GM23248 (cell line): ENCODE measurements around the gene CLIC4. TPM values are rescaled to one million over a fixed set of nuclear protein-coding genes. Genes with fewer than 3 reads are reported as not detected.
"Not testable (repeated sequence)": the region's sequence is repeated elsewhere in the genome, so short reads cannot be mapped to it uniquely, and the experiment has no call there.

Source experiments
- DNase-seq: peaks from one replicate; pipeline ENCODE4 v3.0.0-alpha.2; 2015
- H2AFZ ChIP-seq: fragments of 200-600 bp; sonication (generic); 2 replicates; pipeline ENCODE4 v1.6.1; 2016; ENCODE audit warnings: antibody characterized with exemption
- H3F3A ChIP-seq: fragments of 200-600 bp; sonication (generic); 2 replicates; pipeline ENCODE4 v1.6.1; 2016; ENCODE audit warnings: mild to moderate bottlenecking, antibody characterized with exemption, mixed run types; ENCODE audit not compliant: insufficient read depth
- H3K27ac ChIP-seq: fragments of 200-600 bp; sonication (generic); 2 replicates; pipeline ENCODE4 v1.5.1; 2016; ENCODE audit warnings: mild to moderate bottlenecking
- H3K27me3 ChIP-seq: fragments of 200-600 bp; sonication (generic); replicated peaks from 2 replicates; pipeline ENCODE4 v1.6.1; 2016; ENCODE audit warnings: mild to moderate bottlenecking; ENCODE audit not compliant: insufficient read depth
- H3K36me3 ChIP-seq: fragments of 200-600 bp; sonication (generic); 2 replicates; pipeline ENCODE4 v1.6.1; 2016; ENCODE audit warnings: low read depth, mild to moderate bottlenecking
- H3K4me1 ChIP-seq: fragments of 200-600 bp; sonication (generic); 2 replicates; pipeline ENCODE4 v1.6.1; 2016; ENCODE audit warnings: mild to moderate bottlenecking; ENCODE audit not compliant: insufficient read depth
- H3K4me2 ChIP-seq: fragments of 200-600 bp; sonication (generic); one replicate; pipeline ENCODE4 v1.6.1; 2016; ENCODE audit warnings: mild to moderate bottlenecking; ENCODE audit not compliant: unreplicated experiment
- H3K4me3 ChIP-seq: fragments of 200-600 bp; sonication (generic); 2 replicates; pipeline ENCODE4 v1.5.1; 2016; ENCODE audit warnings: mild to moderate bottlenecking
- H3K79me2 ChIP-seq: fragments of 200-600 bp; sonication (generic); 2 replicates; pipeline ENCODE4 v1.6.1; 2016; ENCODE audit warnings: mild to moderate bottlenecking; ENCODE audit not compliant: insufficient read depth
- H3K9ac ChIP-seq: fragments of 200-600 bp; sonication (generic); 2 replicates; pipeline ENCODE4 v1.6.1; 2016; ENCODE audit warnings: mild to moderate bottlenecking
- H3K9me2 ChIP-seq: fragments of 200-600 bp; sonication (generic); 2 replicates; pipeline ENCODE4 v1.6.1; 2016; ENCODE audit warnings: mixed run types, mild to moderate bottlenecking, moderate library complexity; ENCODE audit not compliant: insufficient read depth
- H3K9me3 ChIP-seq: fragments of 200-600 bp; sonication (generic); one replicate; pipeline ENCODE4 v1.6.1; 2017; ENCODE audit warnings: low read depth
- H4K20me1 ChIP-seq: fragments of 200-600 bp; sonication (generic); 2 replicates; pipeline ENCODE4 v1.6.0; 2016; ENCODE audit not compliant: insufficient read depth
- EZH2 ChIP-seq: fragments of 200-600 bp; sonication (generic); IDR thresholded peaks from 2 replicates; pipeline ENCODE4 v1.6.1; 2018; ENCODE audit warnings: antibody characterized with exemption, mild to moderate bottlenecking; ENCODE audit not compliant: insufficient read depth, poor library complexity, severe bottlenecking
- EZH2phosphoT487 ChIP-seq: fragments of 200-600 bp; sonication (generic); IDR thresholded peaks from 2 replicates; pipeline ENCODE4 v1.6.1; 2018; ENCODE audit warnings: antibody characterized with exemption, moderate library complexity, mild to moderate bottlenecking, low read depth; ENCODE audit not compliant: insufficient read depth
- WGBS, 2 experiments: methylation state at CpG; one replicate each; pipeline ENCODE4 v1.1.6; 2015 to 2017; ENCODE audit warnings: low lambda C conversion rate in 2 of 2, low coverage in 1 of 2; ENCODE audit errors: missing lambda C conversion rate in 2 of 2; 5-methylcytosine and 5-hydroxymethylcytosine counted together
- in situ Hi-C: fragments of 300-500 bp; cut with MboI; formaldehyde crosslinking; loops from 2 replicates; pipeline ENCODE4 v1.15.0; 2020
- polyA plus RNA-seq: library from polyadenylated mRNA; unstranded; fragments of >200 nt; fragmentation: Nextera tagmentation; extraction: Ambion mirVana; gene quantifications from 2 replicates; pipeline ENCODE4 v1.2.1, GENCODE V29; 2016
- total RNA-seq: library from RNA; depleted of rRNA; stranded (reverse); fragments of >200 nt; shearing (Covaris generic); gene quantifications from 2 replicates; pipeline ENCODE4 v1.2.3, GENCODE V29; 2014

CLIC4 gene
- total and polyA plus RNA-seq, 2 experiments from 2014 or later: 1,380 to 1,665 TPM

DNA sequence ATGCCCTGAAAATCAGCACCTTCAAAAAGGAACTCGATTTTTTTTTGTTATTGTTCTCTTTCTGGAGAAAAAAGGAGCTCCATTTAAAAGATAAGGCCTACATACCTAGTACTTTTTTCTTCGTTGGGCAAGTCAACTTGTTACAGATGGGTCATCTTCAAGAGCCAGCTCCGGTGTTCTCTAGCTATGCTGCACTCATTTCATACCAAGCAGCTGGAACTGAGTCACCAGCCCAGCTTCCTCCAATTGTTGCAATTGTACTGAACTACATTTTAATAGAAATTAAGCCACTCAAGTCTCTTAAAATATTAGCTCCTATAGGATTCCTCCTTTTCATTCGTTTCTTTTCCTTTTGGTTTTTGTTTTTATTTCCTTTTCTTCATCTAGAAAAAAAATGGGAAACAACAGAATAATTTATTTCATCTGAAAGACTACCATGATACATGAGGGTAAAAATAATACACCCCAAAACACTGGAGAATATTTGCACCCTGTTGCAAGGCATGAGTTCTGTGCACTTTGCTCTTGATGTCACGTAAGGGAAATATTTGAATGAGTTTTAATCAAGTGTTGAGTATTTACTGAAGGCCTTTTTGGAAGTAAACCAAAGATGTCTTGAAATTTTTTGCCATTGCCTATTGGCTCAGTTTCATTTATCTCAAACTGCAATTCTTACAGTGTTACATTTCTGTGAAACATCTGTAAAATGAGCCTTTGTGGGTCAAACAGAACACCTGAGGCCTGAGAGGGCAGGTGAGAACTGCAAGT lies 60.5 kb downstream of the CLIC4 start:
- H2AFZ ChIP-seq: no peak overlapping the region
- no peak overlapping the region for H3K4me3 ChIP-seq
- peaks cover 91% of the 10 kb centered on the region for H3F3A ChIP-seq
- in situ Hi-C loops: no loop called here
- DNase-seq: peak; percentile 92
- H3K9ac ChIP-seq: no peak overlapping the region
- 24 to 25% methylated on average over 5 of the region's 5 CpGs for WGBS, 2 experiments
- no peaks in the 10 kb centered on the region for H3K9me3 ChIP-seq
- H3K27me3 ChIP-seq: no peaks in the 10 kb centered on the region
- H3K4me2 ChIP-seq: peak overlapping the region; percentile 31
- peaks cover 56% of the 10 kb centered on the region for H4K20me1 ChIP-seq
- TF ChIP-seq EZH2: no peak
- no peak for TF ChIP-seq EZH2phosphoT487
- peaks cover 87% of the 10 kb centered on the region for H3K4me1 ChIP-seq
- H3K36me3 ChIP-seq: peaks cover 56% of the 10 kb centered on the region
- peaks cover 99% of the 10 kb centered on the region for H3K79me2 ChIP-seq
- peak overlapping the region; percentile 49 for H3K27ac ChIP-seq
- no peaks in the 10 kb centered on the region for H3K9me2 ChIP-seq

DNA sequence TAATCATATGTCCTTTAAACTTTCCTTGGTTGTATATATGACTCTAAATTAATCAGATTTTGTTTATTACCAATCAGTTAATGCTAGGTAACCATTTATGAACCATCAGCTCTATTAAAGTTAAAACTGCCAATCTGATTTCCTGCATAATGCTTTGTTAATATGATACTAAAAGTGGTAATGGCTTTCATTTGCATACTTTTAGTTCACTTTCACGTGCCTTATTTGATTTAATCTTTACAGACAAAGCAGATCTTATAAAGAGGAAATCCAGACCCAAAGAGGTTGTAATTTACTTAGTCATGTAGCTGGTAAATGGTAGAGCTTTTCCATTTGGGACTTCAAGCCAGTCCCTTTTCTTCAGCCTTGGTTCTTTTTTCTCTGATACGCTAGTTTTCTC lies 61.3 kb downstream of the CLIC4 start:
- Histone ChIP-seq H2AFZ (no peak overlapping the region), H3K4me1 (peaks cover 84% of the 10 kb centered on the region), H3K9me3 (no peaks in the 10 kb centered on the region), H3K9me2 (no peaks in the 10 kb centered on the region), H3K9ac (no peak overlapping the region), H4K20me1 (peaks cover 57% of the 10 kb centered on the region), H3K27ac (peak overlapping the region; percentile 49), H3K4me2 (peak overlapping the region; percentile 31), H3K4me3 (0 out of 2 replicates have a peak overlapping the region, but pooled peaks have one; percentile 3), H3K79me2 (peaks cover 99% of the 10 kb centered on the region), H3F3A (peaks cover 93% of the 10 kb centered on the region), H3K27me3 (no peaks in the 10 kb centered on the region), H3K36me3 (peaks cover 55% of the 10 kb centered on the region)
- DNase-seq: no peak
- TF ChIP-seq EZH2 (no peak), EZH2phosphoT487 (no peak)
- in situ Hi-C loops: no loop called here
- WGBS, 2 experiments: 97 to 100% methylated on average over 2 of the region's 2 CpGs

DNA sequence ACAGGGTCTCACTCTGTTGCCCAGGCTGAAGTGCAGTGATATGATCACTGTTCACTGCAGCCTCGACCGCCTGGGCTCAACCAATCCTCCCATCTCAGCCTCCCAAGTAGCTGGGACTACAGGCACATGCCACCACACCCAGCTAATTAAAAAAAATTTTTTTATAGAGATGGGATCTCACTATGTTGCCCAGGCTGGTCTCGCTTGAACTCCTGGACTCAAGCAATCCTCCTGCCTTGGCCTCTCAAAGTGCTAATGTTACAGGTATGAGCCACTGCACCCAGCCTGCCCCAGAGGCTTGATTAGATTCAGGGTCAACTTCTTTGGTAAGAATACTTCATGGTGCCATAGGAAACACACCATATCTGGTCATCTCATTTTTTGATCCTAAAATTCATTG lies 66.2 kb downstream of the CLIC4 start:
- H3K9me3 ChIP-seq, in situ Hi-C loops, H3K9ac ChIP-seq, H3K9me2 ChIP-seq, H3K27me3 ChIP-seq, H2AFZ ChIP-seq, DNase-seq, H3K4me2 ChIP-seq, H3K4me3 ChIP-seq: not testable (repeated sequence)
- peaks cover 100% of the 10 kb centered on the region for H3K79me2 ChIP-seq
- H3F3A ChIP-seq: peaks cover 94% of the 10 kb centered on the region
- 0 out of 2 replicates have a peak overlapping the region, but pooled peaks have one; percentile 25 for H3K27ac ChIP-seq
- peaks cover 70% of the 10 kb centered on the region for H3K36me3 ChIP-seq
- peaks cover 49% of the 10 kb centered on the region for H3K4me1 ChIP-seq
- WGBS, 2 experiments: 96 to 97% methylated on average over 3 of the region's 3 CpGs
- H4K20me1 ChIP-seq: peaks cover 55% of the 10 kb centered on the region

DNA sequence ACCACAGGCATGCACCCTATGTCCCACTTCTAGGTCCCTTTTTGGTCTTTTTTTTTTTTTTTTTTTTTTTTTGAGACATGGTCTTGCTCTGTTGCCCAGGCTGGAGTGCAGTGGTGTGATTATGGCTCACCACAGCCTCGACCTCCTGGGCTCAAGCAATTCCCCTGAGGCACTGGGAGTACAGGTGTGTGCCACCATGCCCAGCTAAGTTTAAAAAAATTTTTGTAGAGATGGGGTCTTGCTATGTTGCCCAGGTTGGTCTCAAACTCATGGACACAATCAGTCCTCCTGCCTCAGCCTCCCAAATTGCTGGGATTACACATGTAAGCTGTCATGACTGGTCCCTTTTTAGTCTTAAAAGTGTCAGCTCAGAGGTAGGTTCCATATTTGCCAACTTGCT lies 75.0 kb downstream of the CLIC4 start:
- DNase-seq, H2AFZ ChIP-seq, H3K9me3 ChIP-seq, H3K9me2 ChIP-seq, H3K4me2 ChIP-seq, H3K27me3 ChIP-seq, H3K9ac ChIP-seq, H3K4me3 ChIP-seq, H3K27ac ChIP-seq: not testable (repeated sequence)
- H3K4me1 ChIP-seq: peaks cover 22% of the 10 kb centered on the region; the same call in 1 of the 2 replicates
- peaks cover 53% of the 10 kb centered on the region for H4K20me1 ChIP-seq
- peaks cover 64% of the 10 kb centered on the region for H3K36me3 ChIP-seq
- in situ Hi-C loops: loop anchor here (10.0 kb wide), 1 partner anchor 135 kb away; no protein-coding TSS in a partner anchor
- WGBS, 2 experiments: 92 to 100% methylated on average over 1 of the region's 1 CpG
- H3F3A ChIP-seq: peaks cover 91% of the 10 kb centered on the region
- peaks cover 100% of the 10 kb centered on the region for H3K79me2 ChIP-seq
